Fibroblast of lung (primary cell): ENCODE measurements around the gene TEAD3. TPM values are rescaled to one million over a fixed set of nuclear protein-coding genes. Genes with fewer than 3 reads are reported as not detected.

ENCODE experiments used
- DNase-seq, 2 donors: peaks; one replicate each; pipeline versions ENCODE4 v3.0.0 to v3.0.0-alpha.2; 2010; ENCODE audit warnings: low read depth in 2 of 2
- H2AFZ ChIP-seq: 2 replicates; pipeline ENCODE4 v1.5.1; 2012; ENCODE audit warnings: low read length, control low read depth, inconsistent platforms
- H3K27ac ChIP-seq: 2 replicates; pipeline ENCODE4 v1.5.1; 2011; ENCODE audit warnings: low read length, control low read depth; ENCODE audit not compliant: insufficient read depth
- H3K27me3 ChIP-seq: 2 replicates; pipeline ENCODE4 v1.5.1; 2011; ENCODE audit warnings: mild to moderate bottlenecking, low read length; ENCODE audit not compliant: control insufficient read depth, insufficient read depth
- H3K36me3 ChIP-seq: 2 replicates; pipeline ENCODE4 v1.5.1; 2011; ENCODE audit warnings: low read length; ENCODE audit not compliant: control insufficient read depth, insufficient read depth
- H3K4me1 ChIP-seq: 2 replicates; pipeline ENCODE4 v1.5.1; 2011; ENCODE audit warnings: low read length; ENCODE audit not compliant: control insufficient read depth, insufficient read depth; ENCODE audit errors: extremely low read depth
- H3K4me2 ChIP-seq: 2 replicates; pipeline ENCODE4 v1.5.1; 2011; ENCODE audit warnings: low read length, control low read depth; ENCODE audit not compliant: insufficient read depth; ENCODE audit errors: extremely low read depth
- H3K4me3 ChIP-seq, 4 experiments: fragments of 200-600 bp in 1 of 4; sonication (generic) in 1 of 4; replicated peaks in 1 of 4; 2 replicates each; pipeline ENCODE4 v1.5.1; 2011 to 2016; ENCODE audit warnings: low read length in 4 of 4, low read depth in 3 of 4, mild to moderate bottlenecking in 3 of 4, control low read depth in 2 of 4, inconsistent platforms in 1 of 4, mixed read lengths in 1 of 4; ENCODE audit not compliant: insufficient read depth in 1 of 4; ENCODE audit errors: control extremely low read depth in 1 of 4
- H3K79me2 ChIP-seq: 2 replicates; pipeline ENCODE4 v1.5.1; 2012; ENCODE audit warnings: mild to moderate bottlenecking, low read length, inconsistent platforms; ENCODE audit not compliant: control insufficient read depth, insufficient read depth
- H3K9ac ChIP-seq: 2 replicates; pipeline ENCODE4 v1.5.1; 2011; ENCODE audit warnings: mild to moderate bottlenecking, low read length, control low read depth; ENCODE audit not compliant: insufficient read depth
- H3K9me3 ChIP-seq: 2 replicates; pipeline ENCODE4 v1.5.1; 2012; ENCODE audit warnings: low read depth, low read length; ENCODE audit not compliant: control insufficient read depth, insufficient read depth
- H4K20me1 ChIP-seq: 2 replicates; pipeline ENCODE4 v1.5.1; 2011; ENCODE audit warnings: low read length; ENCODE audit not compliant: control insufficient read depth, insufficient read depth; ENCODE audit errors: extremely low read depth
- EZH2 ChIP-seq: IDR thresholded peaks from 2 replicates; pipeline ENCODE4 v1.5.1; 2012; ENCODE audit warnings: low read length, control low read depth, mild to moderate bottlenecking; ENCODE audit errors: missing control alignments
- polyA plus RNA-seq, 2 donors: library from polyadenylated mRNA; depleted of rRNA in 1 of 2; stranded (reverse) in 1 of 2; unstranded in 1 of 2; fragments of >200 nt; gene quantifications; 2 replicates each; pipeline ENCODE4 v1.2.1, GENCODE V29; 2011 to 2012; ENCODE audit warnings: missing spikeins in 1 of 2
- total RNA-seq: library from RNA; depleted of rRNA; stranded (reverse); fragments of >200 nt; gene quantifications from 2 replicates; pipeline ENCODE4 v1.2.1, GENCODE V29; 2014
- TF ChIP-seq, protein P1 (sequence below), 2 donors: IDR thresholded peaks in 1 of 2; conservative IDR thresholded peaks in 1 of 2; 1 replicate in 1 of 2; 2 replicates in 1 of 2; pipeline ENCODE4 v1.5.1; 2011 to 2012; ENCODE audit warnings: low read length in 2 of 2, control low read depth in 1 of 2, inconsistent platforms in 1 of 2, low read depth in 1 of 2, mild to moderate bottlenecking in 1 of 2

The TEAD3 gene
- total and polyA plus RNA-seq, 2 donors (not counting 1 experiment from before 2014, with no cell fraction given), result 9.6 to 26.7 TPM

GRCh38 chr6:35524380-35525020, 27.6 kb upstream of the TEAD3 start:
- H3K36me3 ChIP-seq, result no peaks in the 10 kb centered on the region
- H3K79me2 ChIP-seq, result no peaks in the 10 kb centered on the region
- H3K27ac ChIP-seq, result no peak overlapping the region
- no peaks in the 10 kb centered on the region for H3K9me3 ChIP-seq
- no peak overlapping the region for H3K9ac ChIP-seq
- H3K27me3 ChIP-seq, result peaks cover 7% of the 10 kb centered on the region
- no peak for DNase-seq
- no peak overlapping the region for H3K4me2 ChIP-seq
- no peak overlapping the region for H2AFZ ChIP-seq
- no peaks in the 10 kb centered on the region for H4K20me1 ChIP-seq
- H3K4me1 ChIP-seq, result no peaks in the 10 kb centered on the region
- TF ChIP-seq, protein P1, sequence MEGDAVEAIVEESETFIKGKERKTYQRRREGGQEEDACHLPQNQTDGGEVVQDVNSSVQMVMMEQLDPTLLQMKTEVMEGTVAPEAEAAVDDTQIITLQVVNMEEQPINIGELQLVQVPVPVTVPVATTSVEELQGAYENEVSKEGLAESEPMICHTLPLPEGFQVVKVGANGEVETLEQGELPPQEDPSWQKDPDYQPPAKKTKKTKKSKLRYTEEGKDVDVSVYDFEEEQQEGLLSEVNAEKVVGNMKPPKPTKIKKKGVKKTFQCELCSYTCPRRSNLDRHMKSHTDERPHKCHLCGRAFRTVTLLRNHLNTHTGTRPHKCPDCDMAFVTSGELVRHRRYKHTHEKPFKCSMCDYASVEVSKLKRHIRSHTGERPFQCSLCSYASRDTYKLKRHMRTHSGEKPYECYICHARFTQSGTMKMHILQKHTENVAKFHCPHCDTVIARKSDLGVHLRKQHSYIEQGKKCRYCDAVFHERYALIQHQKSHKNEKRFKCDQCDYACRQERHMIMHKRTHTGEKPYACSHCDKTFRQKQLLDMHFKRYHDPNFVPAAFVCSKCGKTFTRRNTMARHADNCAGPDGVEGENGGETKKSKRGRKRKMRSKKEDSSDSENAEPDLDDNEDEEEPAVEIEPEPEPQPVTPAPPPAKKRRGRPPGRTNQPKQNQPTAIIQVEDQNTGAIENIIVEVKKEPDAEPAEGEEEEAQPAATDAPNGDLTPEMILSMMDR (conservative IDR thresholded peaks at IDR 0.05 in 1 of 2, IDR thresholded peaks at IDR 0.05 in 1 of 2; ENCODE audit: low read depth in 1 of 2, low read length in 2 of 2), result no peak
- TF ChIP-seq EZH2, result no peak
- H3K4me3 ChIP-seq, result no peak overlapping the region

GRCh38 chr6:35522660-35523658, 26.1 kb upstream of the TEAD3 start:
- Histone ChIP-seq H3K27ac (no peak overlapping the region), H3K27me3 (peaks cover 5% of the 10 kb centered on the region), H3K4me1 (no peaks in the 10 kb centered on the region), H3K9ac (no peak overlapping the region), H3K4me2 (peak overlapping the region; percentile 71), H3K4me3 (peak overlapping the region in 3 of 4 experiments; percentile 10 to 38 (median 30)), H3K9me3 (no peaks in the 10 kb centered on the region), H3K36me3 (no peaks in the 10 kb centered on the region), H2AFZ (peak overlapping the region; percentile 77), H3K79me2 (no peaks in the 10 kb centered on the region), H4K20me1 (no peaks in the 10 kb centered on the region)
- DNase-seq, result peak; percentile 42 to 59
- TF ChIP-seq, protein P1 (conservative IDR thresholded peaks at IDR 0.05 in 1 of 2, IDR thresholded peaks at IDR 0.05 in 1 of 2; ENCODE audit: low read depth in 1 of 2, low read length in 2 of 2), result peak; percentile 87 to 91
- TF ChIP-seq EZH2, result no peak

DNA sequence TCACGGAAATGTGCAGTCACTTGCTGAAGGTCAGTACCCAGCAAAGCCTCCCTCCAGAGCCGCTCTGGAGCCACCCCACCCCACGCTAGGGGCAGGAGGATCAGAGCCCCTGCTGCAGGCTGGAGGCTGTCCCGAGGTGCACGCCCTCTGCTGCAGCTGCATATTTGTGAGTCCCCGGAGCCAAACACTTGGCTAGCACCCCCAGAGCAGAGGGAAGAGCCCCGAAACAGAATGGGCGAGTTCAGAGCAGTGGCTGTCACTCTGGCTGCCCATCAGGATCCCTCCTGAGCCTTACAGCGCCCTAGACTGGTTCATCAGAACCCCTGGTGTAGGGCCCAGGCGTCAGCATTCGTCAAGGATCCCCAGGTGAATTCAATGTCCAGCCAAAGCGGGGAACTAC, 25.3 kb upstream of the TEAD3 start:
- Histone ChIP-seq H4K20me1 (no peaks in the 10 kb centered on the region), H3K79me2 (no peaks in the 10 kb centered on the region), H2AFZ (no peak overlapping the region), H3K4me2 (no peak overlapping the region), H3K4me3 (no peak overlapping the region), H3K9me3 (no peaks in the 10 kb centered on the region), H3K27ac (no peak overlapping the region), H3K27me3 (peaks cover 2% of the 10 kb centered on the region), H3K36me3 (no peaks in the 10 kb centered on the region), H3K9ac (no peak overlapping the region), H3K4me1 (no peaks in the 10 kb centered on the region)
- TF ChIP-seq, protein P1 (conservative IDR thresholded peaks at IDR 0.05 in 1 of 2, IDR thresholded peaks at IDR 0.05 in 1 of 2; ENCODE audit: low read depth in 1 of 2, low read length in 2 of 2), result no peak
- TF ChIP-seq EZH2, result no peak
- no peak for DNase-seq
